Stimulated activated CD8-positive, alpha-beta memory T cell treated with anti-CD3 and anti-CD28 coated beads, Interleukin-4, amount 100 ng/mL, for 48 hours (primary cell): ENCODE measurements around the gene TUNAR.
A peak's percentile ranks its signal among the peaks of the same experiment; 100 is the strongest.

ENCODE experiments used
- DNase-seq: peaks from one replicate; pipeline ENCODE4 v3.0.0-alpha.2; 2020

Gene TUNAR

DNA sequence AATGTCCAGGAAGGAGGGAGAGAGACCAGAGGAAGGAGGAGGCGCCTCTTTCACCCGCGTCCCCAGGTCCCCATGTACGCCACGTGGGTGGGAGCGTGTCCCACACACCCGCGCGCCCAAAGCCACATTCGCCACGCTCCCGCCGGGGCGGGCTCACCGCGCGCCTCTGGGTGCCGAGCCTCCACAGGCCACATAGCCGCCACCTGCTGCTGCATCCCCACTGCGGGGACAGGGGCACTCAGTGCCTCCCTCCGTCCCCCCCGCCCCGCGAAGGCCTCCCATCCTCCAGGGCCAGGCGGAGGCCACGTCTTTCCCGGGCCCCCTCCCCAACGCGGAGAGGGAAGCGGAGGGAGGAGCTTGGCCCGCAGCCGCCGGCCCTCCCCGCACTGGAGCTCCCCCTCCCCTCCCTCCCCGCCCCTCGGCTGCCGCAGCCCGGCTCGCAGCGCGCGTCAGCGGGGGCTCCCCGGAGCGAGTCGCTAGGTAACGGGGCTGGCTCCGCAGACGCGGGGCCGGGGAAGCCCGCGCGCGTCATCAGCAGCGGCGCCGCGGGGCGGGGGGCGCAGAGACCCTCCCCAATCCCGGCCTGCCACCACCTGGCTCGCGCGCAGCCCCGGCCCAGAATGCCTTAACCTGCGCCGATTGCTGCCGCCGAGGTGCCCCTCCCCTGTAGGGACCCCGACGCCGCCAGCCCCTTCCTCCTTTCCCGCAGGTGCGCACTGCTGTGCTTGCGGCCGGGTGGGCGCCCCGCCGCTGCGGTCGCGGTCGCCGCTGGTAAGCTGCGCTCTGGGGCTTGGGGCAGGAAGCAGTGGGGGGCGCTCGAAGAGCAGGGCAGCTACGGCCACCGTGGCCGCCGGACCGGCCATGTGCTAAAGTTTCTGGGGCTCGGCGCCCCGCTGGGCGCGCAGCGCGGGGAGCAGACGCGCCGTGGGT is 536 bp upstream of the TUNAR start:
- no peak for DNase-seq

DNA sequence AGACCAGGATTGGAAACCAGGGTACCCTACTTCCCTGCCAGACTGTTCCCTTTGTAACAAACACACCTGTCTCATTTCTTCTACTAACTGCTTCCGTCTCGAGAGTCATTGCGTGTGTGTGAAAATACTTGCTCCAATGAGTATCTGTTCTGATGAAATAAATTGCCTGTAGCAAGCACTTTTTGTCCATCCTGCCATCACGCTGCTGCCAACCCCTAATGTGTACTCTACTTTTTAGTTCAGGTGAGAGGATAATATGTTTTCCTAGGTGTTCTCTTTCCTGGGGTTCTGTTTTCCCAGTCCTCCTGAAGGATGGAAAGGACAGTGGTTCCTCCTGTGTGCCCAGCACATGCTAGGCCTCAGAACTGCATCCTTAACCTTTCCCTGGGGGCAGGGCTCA is 1.0 kb downstream of the TUNAR start:
- no peak for DNase-seq

GRCh38 chr14:95884377-95884776 is 7.7 kb downstream of the TUNAR start:
- DNase-seq, result no peak

GRCh38 chr14:95885278-95885677 is 8.6 kb downstream of the TUNAR start:
- DNase-seq, result no peak

GRCh38 chr14:95885866-95886265 is 9.2 kb downstream of the TUNAR start:
- no peak for DNase-seq

DNA sequence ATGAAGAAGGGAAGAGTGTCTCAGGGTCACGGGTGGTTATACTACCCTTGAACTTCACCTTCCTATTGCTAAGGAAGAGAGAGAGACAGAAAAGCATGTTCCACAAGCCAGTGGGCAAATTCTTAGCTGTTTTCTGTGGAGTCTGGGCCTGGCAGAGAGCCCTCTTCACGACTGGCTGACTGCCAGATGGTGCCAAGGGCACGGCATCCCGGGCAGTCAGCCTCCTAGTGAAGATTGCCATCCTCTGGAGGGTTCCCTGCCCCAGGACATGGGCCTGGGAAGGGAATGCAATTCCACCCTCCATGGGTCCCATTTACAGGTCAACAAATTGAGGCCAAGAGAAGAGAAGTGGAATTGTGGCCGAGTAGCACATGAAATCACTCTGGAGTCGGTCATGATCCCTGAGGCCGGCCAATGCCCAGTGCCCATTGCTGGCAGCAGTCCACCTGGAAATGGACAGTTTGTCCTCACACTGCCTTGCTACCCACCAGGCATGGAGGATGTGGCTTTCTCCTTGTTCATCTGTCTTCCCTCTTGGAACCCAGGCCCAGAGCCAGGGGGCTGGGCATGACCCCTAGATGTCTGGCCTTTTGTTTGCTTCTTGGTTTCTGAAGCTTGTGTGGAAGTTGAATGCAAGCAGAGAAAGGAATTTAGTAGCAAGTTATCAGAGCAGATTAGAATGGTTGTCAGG is 9.9 kb downstream of the TUNAR start:
- DNase-seq, result no peak

DNA sequence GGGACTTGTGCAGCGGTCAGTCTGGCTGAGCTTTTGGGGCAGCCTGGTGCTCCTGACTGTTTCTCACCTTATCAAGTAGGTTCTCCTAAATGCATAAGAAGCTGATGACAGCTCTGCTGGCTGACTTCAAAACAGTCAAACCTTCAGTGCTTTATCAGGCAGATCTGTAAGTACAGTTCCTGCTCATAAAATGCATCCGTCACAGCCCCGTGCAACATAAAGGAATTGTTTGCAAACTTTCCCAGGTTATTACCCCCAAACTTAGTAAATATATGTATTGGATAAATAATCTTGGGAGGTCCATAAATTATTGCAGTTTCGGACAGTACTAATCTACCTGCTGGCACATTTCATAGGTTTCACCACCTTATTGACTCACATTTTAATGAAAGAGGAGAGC is 10.7 kb downstream of the TUNAR start:
- no peak for DNase-seq

GRCh38 chr14:95889236-95889979 is 12.8 kb downstream of the TUNAR start:
- no peak for DNase-seq

DNA sequence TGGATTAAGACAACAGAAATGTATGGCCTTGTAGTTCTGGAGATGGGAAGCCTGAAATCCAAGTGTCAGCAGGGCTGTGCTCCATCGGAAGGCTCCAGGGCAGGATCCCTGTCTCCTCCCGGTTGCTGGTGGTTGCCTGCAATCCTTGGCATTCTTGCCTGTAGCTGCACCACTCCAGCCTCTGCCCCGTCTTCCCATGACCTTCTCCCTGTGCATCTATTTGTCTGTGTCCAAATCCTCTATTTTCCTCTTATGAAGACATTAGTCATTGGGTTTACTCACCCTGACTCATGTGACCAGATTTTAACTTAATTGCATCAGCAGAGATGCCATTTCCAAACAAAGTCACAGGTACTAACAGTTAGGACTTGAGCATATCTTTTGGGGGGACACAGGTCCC is 15.1 kb downstream of the TUNAR start:
- no peak for DNase-seq

GRCh38 chr14:95892142-95892541 is 15.5 kb downstream of the TUNAR start:
- no peak for DNase-seq

GRCh38 chr14:95895720-95896119 is 19.1 kb downstream of the TUNAR start:
- peak; percentile 30 for DNase-seq

DNA sequence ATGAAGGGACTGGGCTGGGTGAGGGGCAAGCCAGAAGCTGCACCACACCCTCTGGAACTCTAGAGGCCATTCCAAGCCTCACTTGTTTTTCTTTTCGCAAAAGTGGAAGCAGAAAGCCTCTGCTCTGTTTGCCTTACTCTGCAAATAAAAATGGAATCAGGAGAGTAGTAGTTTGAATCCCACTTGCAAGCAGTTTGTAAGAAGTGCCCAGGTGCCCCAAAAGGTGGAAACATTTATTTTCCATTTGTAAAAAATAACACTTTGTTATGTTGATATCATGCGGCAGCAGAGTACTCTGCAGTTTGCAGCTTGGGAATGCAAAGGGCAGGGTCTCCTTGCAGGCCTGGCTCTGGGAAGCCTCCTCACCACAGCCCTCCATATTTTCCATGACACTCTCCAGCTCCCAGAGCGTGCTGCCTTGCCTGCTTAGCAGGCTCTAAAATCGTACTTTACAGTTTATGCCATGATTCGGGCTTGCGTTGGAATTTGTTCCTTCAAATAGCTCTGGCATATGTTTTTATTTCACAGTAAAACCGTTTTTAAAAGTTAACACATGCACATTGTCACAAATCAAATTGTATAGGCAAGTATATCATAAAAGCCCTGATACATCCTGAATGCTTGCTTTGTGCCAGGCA is 20.0 kb downstream of the TUNAR start:
- no peak for DNase-seq

DNA sequence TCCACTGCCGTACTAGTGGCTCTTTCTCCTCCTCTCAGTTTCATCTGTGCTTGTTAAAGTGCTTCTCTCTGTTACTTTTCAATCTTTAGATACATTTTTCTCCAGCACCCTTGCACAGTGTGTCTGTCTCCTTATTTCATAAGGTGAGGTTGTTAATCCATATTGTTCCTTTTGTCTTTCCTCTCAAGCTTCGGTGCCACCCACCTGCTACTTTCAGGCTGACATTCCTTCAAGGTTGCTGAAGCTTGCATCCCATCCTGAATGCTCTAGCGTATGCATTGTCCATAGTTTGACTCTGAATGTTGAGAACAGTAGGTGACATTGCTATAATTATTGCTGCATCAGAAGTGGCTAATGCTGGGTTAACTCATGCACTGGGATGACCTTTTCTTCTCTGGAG is 20.6 kb downstream of the TUNAR start:
- no peak for DNase-seq

DNA sequence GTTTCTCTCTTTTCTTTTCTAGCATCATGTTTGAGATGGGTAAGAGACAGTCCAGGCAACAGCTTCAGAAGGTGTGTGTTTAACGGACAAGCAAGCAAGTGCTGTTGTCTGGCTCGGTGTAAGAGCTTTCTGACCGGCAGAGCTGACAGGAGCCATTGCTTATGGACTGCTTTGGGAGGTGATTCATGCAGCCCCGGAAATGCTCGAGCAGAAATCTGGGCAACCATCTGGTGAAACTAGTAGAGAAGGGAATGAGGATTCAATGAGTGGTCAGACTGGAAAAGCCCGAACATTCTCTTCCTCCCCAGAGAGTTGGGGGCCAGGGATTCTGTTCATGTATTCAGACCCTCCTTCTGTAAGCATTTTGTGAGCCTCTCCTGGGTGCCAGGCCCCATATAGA is 24.4 kb downstream of the TUNAR start:
- no peak for DNase-seq

DNA sequence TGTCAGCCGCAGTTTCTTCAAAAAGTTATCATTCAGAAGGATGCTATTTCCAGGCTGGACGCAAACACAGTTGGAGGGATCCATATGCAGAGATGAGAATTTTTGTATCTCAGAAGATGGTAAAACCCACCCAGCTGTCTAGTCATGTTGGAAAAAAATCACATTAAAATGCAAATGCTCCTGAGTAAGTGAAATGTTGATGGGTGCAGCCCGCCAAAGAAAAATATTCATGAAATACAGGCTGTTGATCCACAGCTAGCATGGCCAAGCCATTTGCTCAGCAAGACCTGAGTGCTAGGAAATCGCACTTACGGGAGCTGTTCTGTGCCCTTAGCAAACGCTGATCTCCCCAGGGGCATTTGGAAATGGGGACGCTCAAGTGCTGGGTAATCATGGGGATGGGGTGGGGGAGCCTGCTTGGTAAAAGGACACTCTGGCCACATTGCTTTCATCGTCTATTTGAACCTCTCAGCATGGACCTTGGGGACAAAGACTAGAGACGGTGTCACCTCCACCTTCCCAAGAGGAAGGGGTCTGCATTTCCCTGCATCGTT is 25.7 kb downstream of the TUNAR start:
- DNase-seq, result no peak

GRCh38 chr14:95903165-95903564 is 26.5 kb downstream of the TUNAR start:
- DNase-seq, result no peak

DNA sequence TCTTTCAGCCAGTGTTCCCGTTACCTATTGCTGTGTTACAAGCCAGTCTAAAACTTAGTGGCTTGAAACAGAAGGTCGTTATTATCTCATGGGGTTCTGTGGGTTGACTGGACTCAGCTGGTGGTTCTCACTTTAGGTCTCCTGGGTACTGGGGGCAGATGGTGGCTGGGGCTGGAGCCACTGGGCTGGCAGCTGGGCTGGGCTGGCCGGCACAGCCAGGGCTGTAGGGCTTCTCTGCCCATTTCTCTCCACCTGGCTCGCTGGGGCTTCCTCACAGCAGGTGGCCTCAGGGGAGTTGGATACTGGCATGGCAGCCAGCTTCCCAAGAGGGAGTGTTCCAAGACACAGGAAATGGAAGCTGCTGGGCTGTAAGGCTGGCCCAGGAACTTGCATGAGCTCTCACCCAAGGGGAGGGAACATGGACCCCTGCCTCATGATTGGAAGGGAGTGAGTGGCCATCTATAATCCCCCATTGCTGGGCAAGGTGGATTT is 27.0 kb downstream of the TUNAR start:
- DNase-seq, result no peak

DNA sequence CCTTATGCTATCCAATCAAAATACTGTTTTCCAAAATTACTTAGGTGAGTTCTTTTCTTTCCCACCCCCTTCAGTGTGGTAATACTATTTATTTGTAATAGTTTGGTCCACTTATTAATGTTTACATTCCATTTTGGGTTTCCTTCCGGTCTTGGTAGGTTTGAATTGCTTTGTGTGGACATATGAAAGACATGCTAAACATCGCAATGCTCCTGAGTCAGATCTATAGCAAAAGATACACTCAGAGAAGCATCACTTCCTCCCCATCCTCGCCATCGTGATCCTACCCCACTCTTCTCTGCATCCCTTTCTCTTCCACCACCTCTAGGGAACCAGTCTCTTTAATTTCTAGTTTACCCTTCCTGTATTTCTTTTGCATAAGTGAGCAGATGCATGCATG is 30.0 kb downstream of the TUNAR start:
- no peak for DNase-seq

- no peak for DNase-seq
Observed at GRCh38 chr14:95910628-95911027, 34.0 kb downstream of the TUNAR start.

DNA sequence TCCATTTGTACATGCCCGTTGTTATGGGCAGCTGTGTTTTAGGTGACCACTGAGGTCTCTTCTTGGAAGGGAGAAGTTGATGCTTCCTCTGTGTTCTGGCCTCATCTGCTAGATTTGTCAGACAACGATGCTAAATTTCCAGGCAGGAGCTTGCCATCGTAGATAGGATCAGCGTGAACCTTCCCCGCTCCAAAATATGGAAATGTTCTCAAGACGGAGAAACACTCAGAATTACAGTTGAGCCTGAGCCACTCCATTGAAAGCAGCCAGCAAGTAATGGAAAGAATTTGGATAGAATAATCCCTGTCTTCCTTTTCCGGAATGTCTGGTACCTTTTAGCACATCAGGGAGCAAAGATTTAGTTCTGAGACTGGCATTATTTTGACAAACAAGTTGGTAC is 34.8 kb downstream of the TUNAR start:
- no peak for DNase-seq

DNA sequence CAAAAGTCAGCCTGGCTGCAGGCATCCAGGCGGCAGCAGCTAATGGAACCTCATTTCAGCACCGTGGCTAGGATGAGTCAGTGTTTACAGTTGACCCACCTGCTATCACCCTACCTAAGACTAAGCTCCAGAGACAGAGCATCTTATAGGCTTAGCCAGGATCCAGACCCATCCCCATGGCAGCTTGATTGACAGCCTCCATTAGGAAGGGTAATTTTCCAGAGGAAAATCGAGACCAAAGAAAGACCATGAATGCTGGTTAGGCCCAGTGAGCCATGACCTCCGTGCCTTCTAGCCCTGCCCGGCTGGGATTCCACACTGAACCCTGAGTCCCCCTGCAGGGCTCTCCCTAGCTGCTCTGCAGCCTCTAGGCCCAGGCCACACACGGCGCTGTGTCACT is 38.7 kb downstream of the TUNAR start:
- DNase-seq, result no peak

GRCh38 chr14:95918466-95918865 is 41.8 kb downstream of the TUNAR start:
- DNase-seq, result no peak
